Spleen (tissue), 11 donors: ENCODE data around the gene WNT7A. TPM values are rescaled to one million over a fixed set of nuclear protein-coding genes. Genes with fewer than 3 reads are reported as not detected.

Experiments
- DNase-seq: peaks from one replicate; pipeline ENCODE4 v3.0.0-alpha.2; 2020
- H3K27ac ChIP-seq, 8 donors: fragments of 200-600 bp; sonication (generic) in 7 of 8; 1 replicate in 4 of 8; 2 replicates in 4 of 8; pipeline versions ENCODE4 v1.5.0 to v1.8.0; 2016 to 2021; ENCODE audit warnings: inconsistent platforms in 4 of 8, mild to moderate bottlenecking in 4 of 8, moderate library complexity in 1 of 8
- H3K27me3 ChIP-seq, 7 donors: fragments of 200-600 bp; sonication (generic) in 6 of 7; replicated peaks in 1 of 7; 1 replicate in 4 of 7; 2 replicates in 3 of 7; pipeline versions ENCODE4 v1.5.0 to v1.8.0; 2016 to 2021; ENCODE audit warnings: inconsistent platforms in 3 of 7, mild to moderate bottlenecking in 1 of 7
- H3K36me3 ChIP-seq, 6 donors: fragments of 200-600 bp; sonication (generic) in 5 of 6; 1 replicate in 4 of 6; 2 replicates in 2 of 6; pipeline versions ENCODE4 v1.5.0 to v1.8.0; 2016 to 2021; ENCODE audit warnings: inconsistent platforms in 2 of 6
- H3K4me1 ChIP-seq, 6 donors: fragments of 200-600 bp; sonication (generic) in 5 of 6; 1 replicate in 3 of 6; 2 replicates in 3 of 6; pipeline versions ENCODE4 v1.5.0 to v1.8.0; 2016 to 2021; ENCODE audit warnings: inconsistent platforms in 3 of 6
- H3K4me3 ChIP-seq, 8 donors: fragments of 200-600 bp; sonication (generic) in 7 of 8; 1 replicate in 4 of 8; 2 replicates in 4 of 8; pipeline versions ENCODE4 v1.5.0 to v1.8.0; 2016 to 2021; ENCODE audit warnings: inconsistent platforms in 4 of 8, mild to moderate bottlenecking in 4 of 8, moderate library complexity in 2 of 8
- H3K9me3 ChIP-seq, 8 donors: fragments of 200-600 bp; sonication (generic) in 7 of 8; 1 replicate in 4 of 8; 2 replicates in 4 of 8; pipeline versions ENCODE4 v1.5.0 to v1.8.0; 2016 to 2021; ENCODE audit warnings: inconsistent platforms in 4 of 8
- POLR2A ChIP-seq, 3 donors: fragments of 450-650 bp; IDR thresholded peaks; one replicate each; pipeline ENCODE4 v1.5.1; 2017; ENCODE audit warnings: antibody characterized with exemption in 3 of 3, mild to moderate bottlenecking in 1 of 3
- POLR2AphosphoS5 ChIP-seq, 3 donors: sonication (generic); formaldehyde crosslinking; IDR thresholded peaks; one replicate each; pipeline ENCODE4 v1.5.1; 2017; ENCODE audit warnings: antibody characterized with exemption in 3 of 3
- WGBS, 5 donors: extraction: QIAGEN DNeasy Blood & Tissue Kit in 3 of 5; methylation state at CpG; one replicate each; pipeline versions ENCODE4 v1.1.5 to v1.1.7; 2013 to 2018; 5-methylcytosine and 5-hydroxymethylcytosine counted together
- intact Hi-C: fragments of 100-400 bp; cut with DNase I; formaldehyde crosslinking; loops from one replicate; pipeline ENCODE4 v1.15.0; 2023; ENCODE audit warnings: low total_unique reads
- polyA plus RNA-seq, 3 donors: library from polyadenylated mRNA; stranded (reverse); fragments of 200-250 nt; gene quantifications; one replicate each; pipeline ENCODE4 v1.2.1, GENCODE V29; 2013
- total RNA-seq, 7 donors: library from RNA; depleted of rRNA in 3 of 7; stranded (reverse); fragments of >200 nt in 3 of 7; fragmentation: NEBNext Ultra II Directional in 4 of 7; extraction: Animal tissue kit (Norgen Biotek cat#: 25700) in 4 of 7; gene quantifications; one replicate each; pipeline versions ENCODE4 v1.1.0 to v1.2.1, GENCODE V29; 2016 to 2021
- TF ChIP-seq, protein P1 (sequence below), 11 experiments: fragments of 200-600 bp in 7 of 11; fragments of 450-650 bp in 4 of 11; sonication (generic) in 4 of 11; IDR thresholded peaks in 8 of 11; conservative IDR thresholded peaks in 3 of 11; 1 replicate in 7 of 11; 2 replicates in 4 of 11; pipeline versions ENCODE4 v1.4.0 to v1.8.0; 2016 to 2021; ENCODE audit warnings: antibody characterized with exemption in 11 of 11, inconsistent platforms in 4 of 11, mild to moderate bottlenecking in 1 of 11
- donor health status: healthy with polysubstance abuse.
- donor health status: DM: no; HTN: no; CAD: no; lungs with moderate emphysema.
- donor health status: DM: no; HTN: no; CAD: no.
- donor health status: Bipolar disorder and iron deficiency.
- donor health status: healthy.
- donor health status: DM: no; HTN: no; CAD: no.
- donor health status: DM: yes; HTN: yes; CAD: no.

Gene WNT7A
- total and polyA plus RNA-seq, 10 donors: 0.52 to 6.3 (median 2.0) TPM

DNA sequence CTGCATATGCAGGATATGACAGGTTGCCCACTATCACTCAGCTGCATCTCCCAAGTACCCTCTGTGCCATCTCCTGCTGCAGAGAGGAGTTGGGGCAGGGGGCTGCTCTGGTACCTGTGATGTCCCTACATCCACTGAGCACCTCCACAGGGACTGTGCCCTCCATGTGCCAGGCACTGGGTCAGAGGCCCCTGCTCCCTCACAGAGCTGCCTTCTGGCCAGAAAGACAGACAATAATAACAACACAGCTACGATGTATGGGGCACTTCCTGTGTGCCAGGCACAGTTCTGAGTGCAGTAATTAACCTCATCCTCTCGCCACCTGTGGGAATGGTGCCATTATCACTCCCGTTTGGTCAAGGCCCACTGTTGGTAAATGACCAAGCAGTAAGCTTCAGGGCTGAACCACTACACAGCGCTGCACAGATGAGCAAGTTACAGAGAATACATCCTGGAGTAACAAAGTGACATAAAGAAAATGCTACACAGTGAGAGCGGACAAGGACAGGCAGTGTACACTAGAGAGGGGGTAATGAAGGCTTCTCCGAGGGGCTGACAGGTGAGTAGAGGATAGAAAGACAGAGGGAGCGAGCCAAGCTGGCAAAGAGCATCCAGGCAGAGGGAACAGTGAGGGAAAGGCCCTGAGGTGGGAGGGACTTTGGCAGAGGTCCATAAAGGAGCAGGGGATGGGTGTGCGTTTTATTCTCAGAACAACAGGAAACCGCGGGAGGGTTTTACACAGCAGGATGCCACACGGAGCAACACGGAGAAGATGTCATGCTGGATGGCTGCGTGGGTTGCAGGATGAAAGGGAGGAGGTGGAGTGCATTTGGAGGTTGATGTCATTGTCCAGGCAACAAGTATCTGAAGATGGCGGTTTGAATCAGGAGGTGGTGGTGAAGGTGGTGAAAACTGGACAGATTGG is 13.6 kb downstream of the WNT7A start:
- H3K4me1 ChIP-seq: peaks cover 0 to 6% (median 2%) of the 10 kb centered on the region in 6 donors
- H3K4me3 ChIP-seq: no peak overlapping the region
- peak overlapping the region in 3 of 8 donors; percentile 22 to 67 (median 50) for H3K27ac ChIP-seq
- intact Hi-C loops: no loop called here
- 26 to 40% (median 36%) methylated on average over 14 of the region's 14 CpGs for WGBS, 5 donors
- H3K27me3 ChIP-seq: peaks cover 0 to 37% (median 0%) of the 10 kb centered on the region in 7 donors
- DNase-seq: peak; percentile 60
- peaks cover 0 to 12% (median 10%) of the 10 kb centered on the region in 8 donors for H3K9me3 ChIP-seq
- TF ChIP-seq, protein P1, sequence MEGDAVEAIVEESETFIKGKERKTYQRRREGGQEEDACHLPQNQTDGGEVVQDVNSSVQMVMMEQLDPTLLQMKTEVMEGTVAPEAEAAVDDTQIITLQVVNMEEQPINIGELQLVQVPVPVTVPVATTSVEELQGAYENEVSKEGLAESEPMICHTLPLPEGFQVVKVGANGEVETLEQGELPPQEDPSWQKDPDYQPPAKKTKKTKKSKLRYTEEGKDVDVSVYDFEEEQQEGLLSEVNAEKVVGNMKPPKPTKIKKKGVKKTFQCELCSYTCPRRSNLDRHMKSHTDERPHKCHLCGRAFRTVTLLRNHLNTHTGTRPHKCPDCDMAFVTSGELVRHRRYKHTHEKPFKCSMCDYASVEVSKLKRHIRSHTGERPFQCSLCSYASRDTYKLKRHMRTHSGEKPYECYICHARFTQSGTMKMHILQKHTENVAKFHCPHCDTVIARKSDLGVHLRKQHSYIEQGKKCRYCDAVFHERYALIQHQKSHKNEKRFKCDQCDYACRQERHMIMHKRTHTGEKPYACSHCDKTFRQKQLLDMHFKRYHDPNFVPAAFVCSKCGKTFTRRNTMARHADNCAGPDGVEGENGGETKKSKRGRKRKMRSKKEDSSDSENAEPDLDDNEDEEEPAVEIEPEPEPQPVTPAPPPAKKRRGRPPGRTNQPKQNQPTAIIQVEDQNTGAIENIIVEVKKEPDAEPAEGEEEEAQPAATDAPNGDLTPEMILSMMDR (IDR thresholded peaks at IDR 0.05 in 8 of 11, conservative IDR thresholded peaks at IDR 0.05 in 3 of 11): no peak
- peak in 1 of 3 donors; percentile 17 for TF ChIP-seq POLR2AphosphoS5 (IDR thresholded peaks at IDR 0.05)
- H3K36me3 ChIP-seq: no peaks in the 10 kb centered on the region

DNA sequence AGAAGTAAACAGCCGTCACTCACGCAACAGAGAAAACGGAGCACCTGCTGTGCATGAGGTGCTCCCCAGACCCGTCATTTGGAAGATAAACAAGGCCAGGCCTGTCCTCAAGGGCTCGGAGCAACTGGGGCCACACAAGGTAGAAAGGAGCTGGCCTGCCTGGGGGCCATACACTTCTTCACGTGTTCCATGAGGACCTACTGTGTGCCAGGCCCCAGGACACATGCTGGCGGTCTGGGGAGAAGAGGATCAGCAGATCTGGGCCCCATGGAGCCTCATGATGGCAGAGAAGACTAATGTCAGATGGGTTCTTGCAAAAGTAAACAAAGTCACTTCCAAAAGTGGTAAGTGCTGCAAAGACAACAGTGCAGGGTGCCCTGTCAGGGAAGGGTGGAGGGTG is 14.3 kb downstream of the WNT7A start:
- H3K27ac ChIP-seq: peak overlapping the region in 3 of 8 donors; percentile 22 to 67 (median 50)
- peaks cover 0 to 6% (median 2%) of the 10 kb centered on the region in 6 donors for H3K4me1 ChIP-seq
- no peak overlapping the region for H3K4me3 ChIP-seq
- intact Hi-C loops: no loop called here
- WGBS, 5 donors: 66 to 85% (median 75%) methylated on average over 7 of the region's 7 CpGs
- peaks cover 0 to 43% (median 0%) of the 10 kb centered on the region in 7 donors for H3K27me3 ChIP-seq
- peak; percentile 43 for DNase-seq
- TF ChIP-seq POLR2AphosphoS5 (IDR thresholded peaks at IDR 0.05) (no peak), POLR2A (IDR thresholded peaks at IDR 0.05) (no peak)
- TF ChIP-seq, protein P1 (IDR thresholded peaks at IDR 0.05 in 8 of 11, conservative IDR thresholded peaks at IDR 0.05 in 3 of 11): no peak
- H3K36me3 ChIP-seq: no peaks in the 10 kb centered on the region
- H3K9me3 ChIP-seq: peaks cover 0 to 5% (median 2%) of the 10 kb centered on the region in 8 donors

DNA sequence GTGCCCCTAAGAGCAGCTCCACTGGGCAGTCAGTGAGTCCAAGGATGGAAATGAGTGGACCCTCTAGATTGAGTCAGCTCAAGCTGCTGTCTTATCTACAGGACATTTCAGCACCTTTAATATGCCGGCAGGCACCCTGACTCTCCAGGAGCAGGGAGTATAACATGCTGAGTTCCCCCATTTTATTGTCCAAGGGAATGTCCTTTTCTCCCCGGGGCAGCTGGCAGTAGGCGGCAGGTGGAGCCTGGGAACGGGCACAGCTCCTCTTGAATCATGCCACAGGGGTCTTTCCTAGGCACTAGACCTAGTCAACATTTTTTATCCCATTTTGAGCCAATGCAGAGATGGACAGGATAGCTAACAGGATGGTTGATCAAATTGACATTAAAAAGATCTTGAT is 14.8 kb downstream of the WNT7A start:
- Histone ChIP-seq H3K27ac (peak overlapping the region in 1 of 8 donors; percentile 67), H3K9me3 (no peaks in the 10 kb centered on the region), H3K36me3 (no peaks in the 10 kb centered on the region), H3K4me1 (peaks cover 0 to 6% (median 2%) of the 10 kb centered on the region in 6 donors), H3K4me3 (no peak overlapping the region), H3K27me3 (peaks cover 0 to 48% (median 0%) of the 10 kb centered on the region in 7 donors)
- TF ChIP-seq, protein P1 (IDR thresholded peaks at IDR 0.05 in 8 of 11, conservative IDR thresholded peaks at IDR 0.05 in 3 of 11): no peak
- TF ChIP-seq POLR2A (IDR thresholded peaks at IDR 0.05): no peak
- TF ChIP-seq POLR2AphosphoS5 (IDR thresholded peaks at IDR 0.05): no peak
- DNase-seq: peak; percentile 8
- intact Hi-C loops: no loop called here
- WGBS, 5 donors: 82 to 91% (median 87%) methylated on average over 4 of the region's 4 CpGs

DNA sequence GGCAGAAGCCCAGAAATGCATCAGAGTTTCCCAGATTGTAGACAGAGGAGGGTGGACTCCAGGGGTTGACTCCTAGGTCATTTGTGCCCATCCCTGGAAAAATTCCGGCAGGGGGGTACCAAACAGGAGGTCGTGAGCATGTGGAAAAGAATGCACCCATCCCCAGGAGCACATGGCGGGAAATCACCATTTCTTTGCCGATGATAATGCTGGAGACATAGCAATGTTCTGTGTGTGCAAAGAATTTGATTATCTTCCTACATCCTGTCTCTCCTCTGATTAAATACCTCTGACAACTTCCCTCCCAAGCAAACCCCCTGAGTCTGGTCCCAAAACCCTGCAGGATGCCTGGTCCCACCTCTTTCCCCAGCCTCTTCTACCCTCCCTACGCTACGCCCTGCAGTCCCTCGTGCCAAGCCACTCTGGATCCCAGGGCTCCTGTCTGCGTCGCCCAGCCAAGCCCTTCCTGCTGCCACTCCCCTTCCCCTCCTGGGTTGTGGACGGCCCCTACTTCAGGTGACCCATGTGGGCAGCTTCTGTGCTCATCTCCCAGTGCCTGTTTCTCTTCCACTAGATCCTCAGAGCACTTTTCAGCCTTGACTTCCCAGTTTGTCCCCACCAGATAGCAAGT is 15.8 kb downstream of the WNT7A start:
- Histone ChIP-seq H3K27me3 (peaks cover 0 to 52% (median 0%) of the 10 kb centered on the region in 7 donors), H3K4me3 (no peak overlapping the region), H3K27ac (no peak overlapping the region), H3K36me3 (no peaks in the 10 kb centered on the region), H3K9me3 (no peaks in the 10 kb centered on the region), H3K4me1 (peaks cover 0 to 6% (median 2%) of the 10 kb centered on the region in 6 donors)
- DNase-seq: peak; percentile 38
- 61 to 79% (median 64%) methylated on average over 10 of the region's 10 CpGs for WGBS, 5 donors
- intact Hi-C loops: no loop called here
- no peak for TF ChIP-seq POLR2AphosphoS5 (IDR thresholded peaks at IDR 0.05)
- TF ChIP-seq, protein P1 (IDR thresholded peaks at IDR 0.05 in 8 of 11, conservative IDR thresholded peaks at IDR 0.05 in 3 of 11): no peak
- TF ChIP-seq POLR2A (IDR thresholded peaks at IDR 0.05): no peak
